Keratinocyte (primary cell): ENCODE measurements around the gene BNIP2. TPM values are rescaled to one million over a fixed set of nuclear protein-coding genes. Genes with fewer than 3 reads are reported as not detected.
"Not testable (repeated sequence)": the region's sequence is repeated elsewhere in the genome, so short reads cannot be mapped to it uniquely, and the experiment has no call there.

Experiments used
- DNase-seq: peaks from one replicate; pipeline ENCODE4 v3.0.0-alpha.2; 2011; ENCODE audit warnings: low read depth, missing footprints, low spot score
- FAIRE-seq: peaks from 2 replicates; lab custom pipeline; 2011; peaks lifted over from hg19 to GRCh38; lab: Jason Lieb, UNC
- H2AFZ ChIP-seq: 2 replicates; pipeline ENCODE4 v1.6.0; 2012; ENCODE audit warnings: low read length, control low read depth, inconsistent platforms; ENCODE audit not compliant: control insufficient read depth
- H3K27ac ChIP-seq: 2 replicates; pipeline ENCODE4 v1.5.1; 2011; ENCODE audit warnings: low read length; ENCODE audit not compliant: control insufficient read depth, insufficient read depth
- H3K27me3 ChIP-seq: 3 replicates; pipeline ENCODE4 v1.6.0; 2011; ENCODE audit warnings: low read length; ENCODE audit not compliant: control insufficient read depth, insufficient read depth; ENCODE audit errors: extremely low read depth
- H3K36me3 ChIP-seq, 2 experiments: 2 replicates in 1 of 2; 3 replicates in 1 of 2; pipeline ENCODE4 v1.5.1; 2011; ENCODE audit warnings: low read length in 2 of 2, mild to moderate bottlenecking in 1 of 2; ENCODE audit not compliant: control insufficient read depth in 2 of 2, insufficient read depth in 2 of 2; ENCODE audit errors: extremely low read depth in 1 of 2
- H3K4me1 ChIP-seq: 3 replicates; pipeline ENCODE4 v1.5.1; 2011; ENCODE audit warnings: low read length; ENCODE audit not compliant: control insufficient read depth, insufficient read depth; ENCODE audit errors: extremely low read depth
- H3K4me2 ChIP-seq: 3 replicates; pipeline ENCODE4 v1.6.0; 2011; ENCODE audit warnings: low read depth, low read length; ENCODE audit not compliant: control insufficient read depth, insufficient read depth; ENCODE audit errors: extremely low read depth
- H3K4me3 ChIP-seq, 3 experiments: fragments of 200-600 bp in 1 of 3; sonication (generic) in 1 of 3; 2 replicates in 2 of 3; 3 replicates in 1 of 3; pipeline ENCODE4 v1.5.1; 2011 to 2016; ENCODE audit warnings: low read length in 3 of 3, mild to moderate bottlenecking in 3 of 3, control low read depth in 2 of 3, inconsistent platforms in 1 of 3, low read depth in 1 of 3, mixed read lengths in 1 of 3, mixed run types in 1 of 3, moderate library complexity in 1 of 3; ENCODE audit not compliant: control insufficient read depth in 2 of 3, insufficient read depth in 2 of 3; ENCODE audit errors: extremely low read depth in 1 of 3
- H3K79me2 ChIP-seq: 2 replicates; pipeline ENCODE4 v1.6.0; 2012; ENCODE audit warnings: low read length; ENCODE audit not compliant: control insufficient read depth, insufficient read depth
- H3K9ac ChIP-seq: 3 replicates; pipeline ENCODE4 v1.6.0; 2011; ENCODE audit warnings: low read length; ENCODE audit not compliant: control insufficient read depth, insufficient read depth; ENCODE audit errors: extremely low read depth
- H3K9me1 ChIP-seq: 3 replicates; pipeline ENCODE4 v1.6.0; 2011; ENCODE audit warnings: low read length; ENCODE audit not compliant: control insufficient read depth, insufficient read depth; ENCODE audit errors: extremely low read depth
- H3K9me3 ChIP-seq: 2 replicates; pipeline ENCODE4 v1.5.1; 2012; ENCODE audit warnings: low read depth, low read length; ENCODE audit not compliant: control insufficient read depth
- H4K20me1 ChIP-seq: 3 replicates; pipeline ENCODE4 v1.6.0; 2011; ENCODE audit warnings: low read length; ENCODE audit not compliant: control insufficient read depth, insufficient read depth; ENCODE audit errors: extremely low read depth
- EZH2 ChIP-seq: IDR thresholded peaks from one replicate; pipeline ENCODE4 v1.6.1; 2012; ENCODE audit warnings: inconsistent platforms, mild to moderate bottlenecking, low read length, moderate library complexity
- dilution Hi-C: fragments of 300-500 bp; cut with MboI; formaldehyde crosslinking; loops from one replicate; pipeline ENCODE4 v1.7.0; 2020; ENCODE audit warnings: low sequenced_read_pairs; ENCODE audit not compliant: extremely low pct_ligation_motif_present
- polyA plus RNA-seq, 5 experiments: library from polyadenylated mRNA; depleted of rRNA in 3 of 5; stranded (reverse) in 3 of 5; stranded (forward) in 1 of 5; unstranded in 1 of 5; fragments of >200 nt; gene quantifications; 1 replicate in 1 of 5; 2 replicates in 3 of 5; 3 replicates in 1 of 5; pipeline versions ENCODE4 v1.2.1 to v1.2.3, GENCODE V29; 2011 to 2012; ENCODE audit warnings: missing spikeins in 2 of 5, low read depth in 1 of 5, low replicate concordance in 1 of 5
- TF ChIP-seq, protein P1 (sequence below), 3 experiments: IDR thresholded peaks in 1 of 3; conservative IDR thresholded peaks in 1 of 3; optimal IDR thresholded peaks in 1 of 3; 2 replicates in 2 of 3; 3 replicates in 1 of 3; pipeline versions ENCODE3 to v1.5.1; 2011; ENCODE audit warnings: low read length in 3 of 3, mild to moderate bottlenecking in 3 of 3, moderate library complexity in 2 of 3, control low read depth in 1 of 3, inconsistent platforms in 1 of 3; ENCODE audit not compliant: insufficient read depth in 2 of 3; ENCODE audit errors: extremely low read depth in 1 of 3

Gene BNIP2
- polyA plus RNA-seq, 1 donor (not counting 4 experiments of a cell fraction or from before 2014, with no cell fraction given) = 57.4 TPM

- FAIRE-seq (no peak), DNase-seq (no peak)
- no peak overlapping the region for H3K27ac ChIP-seq
- no peak overlapping the region for H2AFZ ChIP-seq
- no peaks in the 10 kb centered on the region for H3K4me1 ChIP-seq
- peaks cover 0 to 30% of the 10 kb centered on the region in 2 experiments for H3K36me3 ChIP-seq
- H3K79me2 ChIP-seq = peaks cover 5% of the 10 kb centered on the region
- H4K20me1 ChIP-seq = no peaks in the 10 kb centered on the region
- no peaks in the 10 kb centered on the region for H3K9me3 ChIP-seq
- no peak overlapping the region for H3K4me2 ChIP-seq
- H3K4me3 ChIP-seq = no peak overlapping the region
- dilution Hi-C loops = no loop called here
- H3K9ac ChIP-seq = no peak overlapping the region
- H3K9me1 ChIP-seq = no peaks in the 10 kb centered on the region
- H3K27me3 ChIP-seq = no peaks in the 10 kb centered on the region
- TF ChIP-seq, protein P1, sequence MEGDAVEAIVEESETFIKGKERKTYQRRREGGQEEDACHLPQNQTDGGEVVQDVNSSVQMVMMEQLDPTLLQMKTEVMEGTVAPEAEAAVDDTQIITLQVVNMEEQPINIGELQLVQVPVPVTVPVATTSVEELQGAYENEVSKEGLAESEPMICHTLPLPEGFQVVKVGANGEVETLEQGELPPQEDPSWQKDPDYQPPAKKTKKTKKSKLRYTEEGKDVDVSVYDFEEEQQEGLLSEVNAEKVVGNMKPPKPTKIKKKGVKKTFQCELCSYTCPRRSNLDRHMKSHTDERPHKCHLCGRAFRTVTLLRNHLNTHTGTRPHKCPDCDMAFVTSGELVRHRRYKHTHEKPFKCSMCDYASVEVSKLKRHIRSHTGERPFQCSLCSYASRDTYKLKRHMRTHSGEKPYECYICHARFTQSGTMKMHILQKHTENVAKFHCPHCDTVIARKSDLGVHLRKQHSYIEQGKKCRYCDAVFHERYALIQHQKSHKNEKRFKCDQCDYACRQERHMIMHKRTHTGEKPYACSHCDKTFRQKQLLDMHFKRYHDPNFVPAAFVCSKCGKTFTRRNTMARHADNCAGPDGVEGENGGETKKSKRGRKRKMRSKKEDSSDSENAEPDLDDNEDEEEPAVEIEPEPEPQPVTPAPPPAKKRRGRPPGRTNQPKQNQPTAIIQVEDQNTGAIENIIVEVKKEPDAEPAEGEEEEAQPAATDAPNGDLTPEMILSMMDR (optimal IDR thresholded peaks at IDR 0.05 in 1 of 3, IDR thresholded peaks at IDR 0.05 in 1 of 3, conservative IDR thresholded peaks at IDR 0.05 in 1 of 3; ENCODE audit: extremely low read depth in 1 of 3, insufficient read depth in 2 of 3, low read length in 3 of 3) = no peak
- no peak for TF ChIP-seq EZH2
Observed at GRCh38 chr15:59647085-59647484, 42.0 kb downstream of the BNIP2 start.

DNA sequence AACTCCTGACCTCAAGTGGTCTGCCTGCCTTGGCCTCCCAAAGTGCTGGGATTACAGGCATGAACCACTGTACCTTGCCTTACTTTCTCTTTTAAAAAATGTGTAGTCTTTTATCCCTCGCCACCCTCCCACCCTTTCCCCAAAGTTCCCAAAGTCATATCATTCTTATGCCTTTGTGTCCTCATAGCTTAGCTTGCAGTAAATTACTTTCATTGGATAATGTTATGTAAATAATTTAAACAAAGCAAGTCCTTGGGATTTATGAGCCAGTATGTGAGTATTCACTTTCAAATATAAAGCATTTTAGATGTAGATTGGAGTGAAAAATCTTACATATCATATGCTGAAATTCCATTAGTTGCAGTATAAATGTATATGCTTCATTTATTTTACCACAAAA, 42.8 kb downstream of the BNIP2 start:
- Histone ChIP-seq H3K9ac (no peak overlapping the region), H3K36me3 (peaks cover 0 to 30% of the 10 kb centered on the region in 2 experiments), H3K9me1 (no peaks in the 10 kb centered on the region), H3K9me3 (no peaks in the 10 kb centered on the region), H3K4me2 (no peak overlapping the region), H2AFZ (no peak overlapping the region), H3K27ac (no peak overlapping the region), H3K79me2 (peaks cover 2% of the 10 kb centered on the region), H3K4me1 (no peaks in the 10 kb centered on the region), H3K4me3 (no peak overlapping the region), H3K27me3 (no peaks in the 10 kb centered on the region), H4K20me1 (no peaks in the 10 kb centered on the region)
- FAIRE-seq (no peak), DNase-seq (no peak)
- TF ChIP-seq, protein P1 (optimal IDR thresholded peaks at IDR 0.05 in 1 of 3, IDR thresholded peaks at IDR 0.05 in 1 of 3, conservative IDR thresholded peaks at IDR 0.05 in 1 of 3; ENCODE audit: extremely low read depth in 1 of 3, insufficient read depth in 2 of 3, low read length in 3 of 3) = no peak
- TF ChIP-seq EZH2 = no peak
- dilution Hi-C loops = no loop called here

- not testable (repeated sequence) for H4K20me1 ChIP-seq, H3K79me2 ChIP-seq, H3K4me3 ChIP-seq
Observed at GRCh38 chr15:59645812-59646211, 43.3 kb downstream of the BNIP2 start.

More at GRCh38 chr15:59645812-59646211, 43.3 kb downstream of the BNIP2 start:
- dilution Hi-C loops, H3K27ac ChIP-seq, H2AFZ ChIP-seq, H3K27me3 ChIP-seq, H3K9me3 ChIP-seq, H3K9ac ChIP-seq, H3K9me1 ChIP-seq, DNase-seq, H3K4me1 ChIP-seq, H3K4me2 ChIP-seq, FAIRE-seq: not testable (repeated sequence)
- H3K36me3 ChIP-seq = peaks cover 0 to 29% of the 10 kb centered on the region in 2 experiments
